ENCODE measurements around the gene TAOK3.

TAOK3 gene

GRCh38 chr12:118346895-118347294 is 25.8 kb downstream of the TAOK3 start:
- no peak overlapping the region for H3K4me3 ChIP-seq (ENCODE audit: low read length)
- DNase-seq (ENCODE audit: low read depth, low spot score): no peak

GRCh38 chr12:118345355-118345754 is 27.4 kb downstream of the TAOK3 start:
- no peak for DNase-seq (ENCODE audit: low read depth, low spot score)
- no peak overlapping the region for H3K4me3 ChIP-seq (ENCODE audit: low read length)

GRCh38 chr12:118344829-118345228 is 27.9 kb downstream of the TAOK3 start:
- H3K4me3 ChIP-seq (ENCODE audit: low read length): no peak overlapping the region
- no peak for DNase-seq (ENCODE audit: low read depth, low spot score)

GRCh38 chr12:118342090-118342489 is 30.6 kb downstream of the TAOK3 start:
- no peak overlapping the region for H3K4me3 ChIP-seq (ENCODE audit: low read length)

GRCh38 chr12:118337194-118337838 is 35.4 kb downstream of the TAOK3 start:
- no peak for DNase-seq (ENCODE audit: low read depth, low spot score)
- no peak overlapping the region for H3K4me3 ChIP-seq (ENCODE audit: low read length)

More at GRCh38 chr12:118342090-118342489, 30.6 kb downstream of the TAOK3 start:
- no peak for DNase-seq (ENCODE audit: low read depth, low spot score)

GRCh38 chr12:118336123-118336522 is 36.6 kb downstream of the TAOK3 start:
- DNase-seq (ENCODE audit: low read depth, low spot score): no peak
- H3K4me3 ChIP-seq (ENCODE audit: low read length): no peak overlapping the region

GRCh38 chr12:118334939-118335567 is 37.7 kb downstream of the TAOK3 start:
- H3K4me3 ChIP-seq (ENCODE audit: low read length): no peak overlapping the region
- DNase-seq (ENCODE audit: low read depth, low spot score): no peak

GRCh38 chr12:118334241-118334640 is 38.5 kb downstream of the TAOK3 start:
- no peak for DNase-seq (ENCODE audit: low read depth, low spot score)
- H3K4me3 ChIP-seq (ENCODE audit: low read length): no peak overlapping the region

GRCh38 chr12:118332511-118332910 is 40.2 kb downstream of the TAOK3 start:
- DNase-seq (ENCODE audit: low read depth, low spot score): no peak
- no peak overlapping the region for H3K4me3 ChIP-seq (ENCODE audit: low read length)

- DNase-seq (ENCODE audit: low read depth, low spot score): peak; percentile 38
Observed at GRCh38 chr12:118330421-118331018, 42.2 kb downstream of the TAOK3 start.

GRCh38 chr12:118328486-118329330 is 44.0 kb downstream of the TAOK3 start:
- H3K4me3 ChIP-seq (ENCODE audit: low read length): no peak overlapping the region
- no peak for DNase-seq (ENCODE audit: low read depth, low spot score)

More at GRCh38 chr12:118330421-118331018, 42.2 kb downstream of the TAOK3 start:
- H3K4me3 ChIP-seq (ENCODE audit: low read length): no peak overlapping the region

- H3K4me3 ChIP-seq (ENCODE audit: low read length): no peak overlapping the region
- no peak for DNase-seq (ENCODE audit: low read depth, low spot score)
Observed at GRCh38 chr12:118327391-118327790, 45.3 kb downstream of the TAOK3 start.

- H3K4me3 ChIP-seq (ENCODE audit: low read length): no peak overlapping the region
- no peak for DNase-seq (ENCODE audit: low read depth, low spot score)
Observed at GRCh38 chr12:118326991-118327390, 45.7 kb downstream of the TAOK3 start.

- no peak overlapping the region for H3K4me3 ChIP-seq (ENCODE audit: low read length)
- DNase-seq (ENCODE audit: low read depth, low spot score): no peak
Observed at GRCh38 chr12:118325081-118325480, 47.6 kb downstream of the TAOK3 start.

- H3K4me3 ChIP-seq (ENCODE audit: low read length): no peak overlapping the region
- no peak for DNase-seq (ENCODE audit: low read depth, low spot score)
Observed at GRCh38 chr12:118319627-118320026, 53.1 kb downstream of the TAOK3 start.

- no peak for DNase-seq (ENCODE audit: low read depth, low spot score)
- no peak overlapping the region for H3K4me3 ChIP-seq (ENCODE audit: low read length)
Observed at GRCh38 chr12:118318744-118319143, 54.0 kb downstream of the TAOK3 start.

- H3K4me3 ChIP-seq (ENCODE audit: low read length): no peak overlapping the region
- DNase-seq (ENCODE audit: low read depth, low spot score): no peak
Observed at GRCh38 chr12:118317729-118318128, 55.0 kb downstream of the TAOK3 start.

GRCh38 chr12:118315821-118316220 is 56.9 kb downstream of the TAOK3 start:
- no peak overlapping the region for H3K4me3 ChIP-seq (ENCODE audit: low read length)
- DNase-seq (ENCODE audit: low read depth, low spot score): no peak

- DNase-seq (ENCODE audit: low read depth, low spot score): no peak
Observed at GRCh38 chr12:118312578-118312977, 60.1 kb downstream of the TAOK3 start.

GRCh38 chr12:118311666-118312065 is 61.0 kb downstream of the TAOK3 start:
- no peak for DNase-seq (ENCODE audit: low read depth, low spot score)
- no peak overlapping the region for H3K4me3 ChIP-seq (ENCODE audit: low read length)

More at GRCh38 chr12:118312578-118312977, 60.1 kb downstream of the TAOK3 start:
- H3K4me3 ChIP-seq (ENCODE audit: low read length): no peak overlapping the region

Measured in Jurkat, Clone E6-1 (cell line).